ENCODE data around the gene GPR39.

The GPR39 gene

DNA sequence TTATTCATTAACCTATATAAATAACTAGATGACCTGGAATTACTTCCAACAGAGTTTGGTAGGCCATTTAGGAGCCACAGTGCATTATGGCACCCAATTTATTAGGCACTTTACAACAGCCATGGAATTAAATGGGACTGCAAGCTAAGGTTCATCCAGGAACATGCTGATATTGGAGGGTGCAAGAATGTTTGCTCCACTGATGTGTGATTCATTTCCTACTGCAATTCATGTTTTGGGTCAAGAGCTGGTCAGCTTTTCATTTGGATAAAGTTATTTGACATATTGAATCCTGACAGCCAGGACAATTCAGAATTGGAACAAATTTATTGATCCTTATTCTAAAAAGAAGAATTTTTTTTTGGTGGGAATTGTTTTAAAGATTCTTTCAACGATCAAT lies 265.2 kb downstream of the GPR39 start:
- no peak for DNase-seq

DNA sequence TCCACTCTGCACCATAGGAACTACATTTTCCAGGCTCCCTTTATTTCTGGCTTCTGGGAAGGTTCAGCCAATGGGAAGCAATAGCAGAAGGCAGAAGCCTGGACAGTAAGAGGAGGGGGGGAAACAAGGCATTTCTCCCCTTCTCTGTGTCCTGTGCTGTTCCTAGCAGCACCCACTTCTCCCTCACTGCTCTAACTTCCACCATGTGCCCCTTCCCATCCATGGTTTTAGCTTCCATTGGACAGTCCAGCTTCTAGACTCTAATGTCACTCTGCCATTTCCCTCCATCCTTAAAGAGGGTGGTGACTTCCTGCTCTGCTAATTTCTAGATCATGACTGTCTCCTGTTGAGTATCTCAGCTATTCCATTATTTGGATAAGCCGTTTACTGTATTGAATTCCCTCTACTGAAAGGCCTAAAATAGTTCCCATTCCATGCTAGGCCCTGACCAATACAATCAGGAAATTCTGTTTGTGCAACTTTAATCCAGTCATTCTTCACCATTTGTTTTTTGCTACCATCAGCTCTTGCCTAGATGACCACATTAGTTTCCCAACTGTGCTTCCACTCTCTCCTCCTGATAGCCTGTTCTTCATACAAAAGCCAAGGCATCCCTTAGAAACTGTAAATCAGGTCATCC lies 274.2 kb downstream of the GPR39 start:
- no peak for DNase-seq

DNA sequence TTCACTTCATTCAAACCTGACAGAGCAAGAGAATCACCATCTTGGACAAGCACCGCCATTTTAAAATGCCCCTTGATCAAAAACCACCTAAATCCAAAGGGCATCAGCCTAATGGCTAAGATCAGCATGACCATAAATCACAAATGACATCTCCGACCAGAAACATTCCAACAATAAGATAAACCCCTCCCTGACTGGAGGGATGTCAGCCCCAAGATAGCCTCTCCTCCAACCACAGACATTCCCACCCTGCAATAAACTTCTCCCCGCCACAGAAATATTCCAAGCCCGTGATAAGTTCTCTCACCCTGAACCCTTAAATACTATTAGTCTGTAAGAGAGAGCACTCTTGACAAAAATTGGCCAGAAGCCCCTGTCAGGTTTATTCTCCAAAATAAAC lies 275.0 kb downstream of the GPR39 start:
- no peak for DNase-seq

- DNase-seq = no peak
These were observed 276.2 kb downstream of the GPR39 start for GRCh38 chr2:132692816-132693215.

Data from stimulated activated CD4-positive, alpha-beta T cell treated with anti-CD3 and anti-CD28 coated beads, Interleukin-2, amount 100 ng/mL, for 24 hours (primary cell).